PC-3 (cell line): ENCODE measurements around the gene OR10G2.

ENCODE experiments used
- CTCF ChIP-seq: fragments of 300-600 bp; sonication (generic); conservative IDR thresholded peaks from 2 replicates; pipeline ENCODE4 v1.5.1; 2017; ENCODE audit warnings: antibody characterized with exemption, low read depth, mild to moderate bottlenecking, low read length
- EZH2 ChIP-seq: fragments of 300-600 bp; sonication (generic); IDR thresholded peaks from one replicate; pipeline ENCODE4 v1.6.1; 2017; ENCODE audit warnings: antibody characterized with exemption, mild to moderate bottlenecking, low read length; ENCODE audit not compliant: unreplicated experiment
- EZH2phosphoT487 ChIP-seq: fragments of 300-600 bp; sonication (generic); IDR thresholded peaks from 2 replicates; pipeline ENCODE4 v1.6.1; 2018; ENCODE audit warnings: mild to moderate bottlenecking, antibody characterized with exemption, low read length, borderline replicate concordance

DNA sequence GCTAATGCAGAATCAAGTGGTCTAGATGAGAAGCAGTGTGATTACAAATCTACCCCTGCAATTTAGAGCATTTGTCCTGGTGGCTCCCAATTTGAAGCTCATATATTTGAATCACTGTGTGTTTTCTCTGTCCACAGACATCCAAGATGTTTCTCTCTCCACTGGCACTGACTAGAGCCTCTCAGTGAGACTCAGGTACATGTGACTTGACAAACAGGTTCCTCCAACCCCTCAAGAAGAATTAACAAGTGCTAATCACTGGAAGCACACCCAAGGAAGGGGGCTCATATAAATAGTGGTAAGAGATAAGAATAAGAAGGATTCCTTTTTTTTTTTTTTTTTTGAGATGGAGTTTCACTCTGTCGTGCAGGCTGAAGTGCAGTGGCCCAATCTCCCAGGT is 20.5 kb downstream of the OR10G2 start:
- no peak for TF ChIP-seq EZH2phosphoT487
- no peak for TF ChIP-seq EZH2
- no peak for TF ChIP-seq CTCF
